Smooth muscle cell (in vitro differentiated cells): Measurements from ENCODE around the gene ZNF77. TPM values are rescaled to one million over a fixed set of nuclear protein-coding genes. Genes with fewer than 3 reads are reported as not detected.

Experiments used
- DNase-seq: peaks from one replicate; lab custom pipeline; 2025; ENCODE audit not compliant: unreplicated experiment; lab: John Stamatoyannopoulos, UW
- H2AFZ ChIP-seq: fragments of 200-600 bp; sonication (generic); 2 replicates; pipeline ENCODE4 v1.6.0; 2016; ENCODE audit warnings: antibody characterized with exemption, low read depth, mild to moderate bottlenecking
- H3F3A ChIP-seq: fragments of 200-600 bp; sonication (generic); 2 replicates; pipeline ENCODE4 v1.6.0; 2017; ENCODE audit warnings: antibody characterized with exemption, low read depth
- H3K27ac ChIP-seq: fragments of 200-600 bp; sonication (generic); 2 replicates; pipeline ENCODE4 v1.5.1; 2016; ENCODE audit warnings: low read depth, mild to moderate bottlenecking
- H3K27me3 ChIP-seq: fragments of 200-600 bp; sonication (generic); 2 replicates; pipeline ENCODE4 v1.6.1; 2016; ENCODE audit warnings: low read depth, mild to moderate bottlenecking
- H3K36me3 ChIP-seq: fragments of 200-600 bp; sonication (generic); 2 replicates; pipeline ENCODE4 v1.5.1; 2016; ENCODE audit warnings: low read depth
- H3K4me1 ChIP-seq: fragments of 200-600 bp; sonication (generic); 2 replicates; pipeline ENCODE4 v1.5.1; 2016; ENCODE audit warnings: low read depth
- H3K4me2 ChIP-seq: fragments of 200-600 bp; sonication (generic); 2 replicates; pipeline ENCODE4 v1.6.0; 2016; ENCODE audit warnings: mild to moderate bottlenecking
- H3K4me3 ChIP-seq: fragments of 200-600 bp; sonication (generic); 2 replicates; pipeline ENCODE4 v1.5.1; 2016; ENCODE audit warnings: mild to moderate bottlenecking
- H3K79me2 ChIP-seq: fragments of 200-600 bp; sonication (generic); 2 replicates; pipeline ENCODE4 v1.6.0; 2016; ENCODE audit warnings: low read depth, mild to moderate bottlenecking
- H3K9ac ChIP-seq: fragments of 200-600 bp; sonication (generic); 2 replicates; pipeline ENCODE4 v1.6.0; 2016; ENCODE audit warnings: low read depth
- H3K9me3 ChIP-seq: fragments of 200-600 bp; sonication (generic); replicated peaks from 2 replicates; pipeline ENCODE4 v1.5.1; 2016; ENCODE audit warnings: low read depth
- H4K20me1 ChIP-seq: fragments of 200-600 bp; sonication (generic); 2 replicates; pipeline ENCODE4 v1.6.0; 2016; ENCODE audit warnings: low read depth
- CTCF ChIP-seq: fragments of 200-600 bp; sonication (generic); IDR thresholded peaks from 2 replicates; pipeline ENCODE4 v1.5.1; 2017; ENCODE audit warnings: borderline replicate concordance, mild to moderate bottlenecking, antibody characterized with exemption; ENCODE audit not compliant: insufficient read depth, poor library complexity, severe bottlenecking
- WGBS: methylation state at CpG from one replicate; pipeline ENCODE4 v1.1.7; 2016; ENCODE audit warnings: low lambda C conversion rate; 5-methylcytosine and 5-hydroxymethylcytosine counted together
- polyA plus RNA-seq: library from polyadenylated mRNA; unstranded; fragments of >200 nt; fragmentation: Nextera tagmentation; extraction: Ambion mirVana; gene quantifications from 2 replicates; pipeline ENCODE4 v1.2.1, GENCODE V29; 2016
- total RNA-seq: library from RNA; depleted of rRNA; stranded (reverse); fragments of >200 nt; gene quantifications from 2 replicates; pipeline ENCODE4 v1.2.3, GENCODE V29; 2014

Gene ZNF77
- total and polyA plus RNA-seq, 2 experiments from 2014 or later: 2.3 to 2.5 TPM

GRCh38 chr19:2981898-2982297 is 37.1 kb upstream of the ZNF77 start:
- Histone ChIP-seq H3K27me3 (no peaks in the 10 kb centered on the region), H3F3A (peaks cover 6% of the 10 kb centered on the region), H3K9ac (no peak overlapping the region), H3K9me3 (no peaks in the 10 kb centered on the region), H3K36me3 (no peaks in the 10 kb centered on the region), H2AFZ (no peak overlapping the region), H3K4me3 (no peak overlapping the region), H3K27ac (no peak overlapping the region), H3K4me2 (no peak overlapping the region), H4K20me1 (no peaks in the 10 kb centered on the region), H3K4me1 (peaks cover 16% of the 10 kb centered on the region), H3K79me2 (no peaks in the 10 kb centered on the region)
- TF ChIP-seq CTCF: no peak
- WGBS: 90% methylated on average over 5 of the region's 5 CpGs
- no peak for DNase-seq

GRCh38 chr19:2978772-2979171 is 34.0 kb upstream of the ZNF77 start:
- WGBS: 92% methylated on average over 8 of the region's 9 CpGs

GRCh38 chr19:2978166-2978767 is 33.5 kb upstream of the ZNF77 start:
- Histone ChIP-seq H4K20me1 (no peaks in the 10 kb centered on the region), H3K4me2 (no peak overlapping the region), H3K4me1 (peaks cover 19% of the 10 kb centered on the region), H3K9ac (no peak overlapping the region), H3K9me3 (no peaks in the 10 kb centered on the region), H3K27ac (no peak overlapping the region), H3F3A (peaks cover 6% of the 10 kb centered on the region), H2AFZ (no peak overlapping the region), H3K4me3 (no peak overlapping the region), H3K36me3 (no peaks in the 10 kb centered on the region), H3K79me2 (no peaks in the 10 kb centered on the region), H3K27me3 (no peaks in the 10 kb centered on the region)
- WGBS: 86% methylated on average over 11 of the region's 11 CpGs
- no peak for TF ChIP-seq CTCF
- no peak for DNase-seq

More at GRCh38 chr19:2978772-2979171, 34.0 kb upstream of the ZNF77 start:
- Histone ChIP-seq H3K27me3 (no peaks in the 10 kb centered on the region), H3K4me2 (no peak overlapping the region), H3K4me3 (no peak overlapping the region), H3K36me3 (no peaks in the 10 kb centered on the region), H3K9ac (no peak overlapping the region), H3K79me2 (no peaks in the 10 kb centered on the region), H3K27ac (no peak overlapping the region), H3K4me1 (peaks cover 19% of the 10 kb centered on the region), H4K20me1 (no peaks in the 10 kb centered on the region), H3F3A (peaks cover 6% of the 10 kb centered on the region), H3K9me3 (no peaks in the 10 kb centered on the region), H2AFZ (no peak overlapping the region)
- TF ChIP-seq CTCF: no peak
- no peak for DNase-seq

- no peak for TF ChIP-seq CTCF
- H3K4me2 ChIP-seq: peak overlapping the region; percentile 88
Observed at GRCh38 chr19:2977746-2978138, 33.0 kb upstream of the ZNF77 start.

More at GRCh38 chr19:2977746-2978138, 33.0 kb upstream of the ZNF77 start:
- H3K79me2 ChIP-seq: no peaks in the 10 kb centered on the region
- no peak overlapping the region for H2AFZ ChIP-seq
- H3K9me3 ChIP-seq: no peaks in the 10 kb centered on the region
- peak overlapping the region; percentile 61 for H3K4me3 ChIP-seq
- H3K9ac ChIP-seq: no peak overlapping the region
- H3K27me3 ChIP-seq: no peaks in the 10 kb centered on the region
- H4K20me1 ChIP-seq: no peaks in the 10 kb centered on the region
- no peak for DNase-seq
- no peak overlapping the region for H3K27ac ChIP-seq
- H3K4me1 ChIP-seq: peaks cover 14% of the 10 kb centered on the region
- 49% methylated on average over 10 of the region's 10 CpGs for WGBS
- H3K36me3 ChIP-seq: no peaks in the 10 kb centered on the region
- peaks cover 6% of the 10 kb centered on the region for H3F3A ChIP-seq
